CD4-positive, alpha-beta T cell treated with Interleukin-6 for 4 hours (primary cell): ENCODE results near the gene DDRGK1.
"Not testable (repeated sequence)": the region's sequence is repeated elsewhere in the genome, so short reads cannot be mapped to it uniquely, and the experiment has no call there.

Experiments
- DNase-seq: peaks from one replicate; pipeline ENCODE4 v3.0.0-alpha.2; 2020; ENCODE audit warnings: mixed read lengths

Gene DDRGK1

GRCh38 chr20:3163099-3164042, 41.1 kb downstream of the DDRGK1 start:
- no peak for DNase-seq

- no peak for DNase-seq
Measured at GRCh38 chr20:3162080-3162611, 42.3 kb downstream of the DDRGK1 start.

- DNase-seq, result no peak
Measured at GRCh38 chr20:3161316-3162079, 43.0 kb downstream of the DDRGK1 start.

DNA sequence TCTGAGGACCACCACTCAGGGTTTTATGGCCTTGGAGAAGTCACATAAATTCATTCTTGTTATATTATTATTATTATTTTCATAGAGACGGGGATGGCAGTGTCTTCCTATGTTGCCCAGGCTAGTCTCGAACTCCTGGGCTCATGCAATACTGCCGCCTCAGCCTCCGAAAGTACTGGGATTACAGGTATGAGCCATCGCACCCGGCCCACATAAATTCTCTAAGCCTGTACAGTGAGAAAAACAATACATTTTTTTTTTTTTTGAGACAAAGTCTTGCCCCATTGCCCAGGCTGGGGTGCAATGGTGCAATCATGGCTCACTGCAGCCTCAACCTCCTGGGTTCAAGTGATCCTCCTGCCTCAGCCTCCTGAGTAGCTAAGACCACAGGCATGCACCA, 44.1 kb downstream of the DDRGK1 start:
- DNase-seq, result no peak

DNA sequence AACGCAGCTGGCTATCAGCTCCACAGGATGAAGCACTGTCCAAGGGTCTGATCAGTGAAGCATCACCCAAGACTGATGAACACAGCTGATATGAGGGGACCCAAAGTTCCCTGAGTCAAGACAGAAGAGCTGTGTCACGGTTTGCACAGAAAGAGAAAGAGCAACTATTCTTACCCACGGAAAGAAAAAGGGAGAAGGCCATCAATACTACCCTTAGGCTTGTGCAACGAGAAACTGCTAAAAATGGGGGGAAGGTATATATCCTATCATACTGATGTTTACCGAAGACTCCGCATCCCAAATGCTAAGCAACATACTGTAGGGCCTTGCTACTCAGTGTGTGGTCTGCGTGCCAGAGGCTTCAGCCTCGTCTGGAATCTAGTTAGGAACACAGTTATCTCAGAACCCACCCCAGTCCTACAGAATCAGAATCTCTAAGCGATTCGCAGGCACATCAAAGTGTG, 45.5 kb downstream of the DDRGK1 start:
- DNase-seq, result no peak

- no peak for DNase-seq
Measured at GRCh38 chr20:3157817-3158216, 46.7 kb downstream of the DDRGK1 start.

GRCh38 chr20:3156811-3157619, 47.5 kb downstream of the DDRGK1 start:
- DNase-seq, result peak; percentile 26

GRCh38 chr20:3152057-3152644, 52.3 kb downstream of the DDRGK1 start:
- DNase-seq, result not testable (repeated sequence)

DNA sequence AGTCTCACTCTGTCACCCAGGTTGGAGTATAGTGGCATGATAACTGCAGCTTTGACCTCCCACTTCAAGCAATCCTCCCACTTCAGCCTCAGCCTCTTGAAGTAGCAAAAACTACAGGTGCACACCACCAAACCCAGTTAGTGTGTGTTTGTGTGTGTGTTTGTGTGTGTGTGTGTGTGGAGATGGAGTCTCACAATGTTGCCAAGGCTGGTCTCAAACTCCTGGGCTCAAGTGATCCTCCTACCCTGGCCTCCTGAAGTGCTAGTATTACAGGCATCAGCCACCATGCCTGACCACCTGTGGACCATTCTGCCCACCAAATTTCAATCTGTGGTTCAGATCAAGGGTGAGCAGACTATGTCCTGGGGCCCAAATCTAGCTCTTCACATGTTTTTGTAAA, 53.6 kb downstream of the DDRGK1 start:
- no peak for DNase-seq

- DNase-seq, result no peak
Measured at GRCh38 chr20:3146732-3147341, 57.6 kb downstream of the DDRGK1 start.

DNA sequence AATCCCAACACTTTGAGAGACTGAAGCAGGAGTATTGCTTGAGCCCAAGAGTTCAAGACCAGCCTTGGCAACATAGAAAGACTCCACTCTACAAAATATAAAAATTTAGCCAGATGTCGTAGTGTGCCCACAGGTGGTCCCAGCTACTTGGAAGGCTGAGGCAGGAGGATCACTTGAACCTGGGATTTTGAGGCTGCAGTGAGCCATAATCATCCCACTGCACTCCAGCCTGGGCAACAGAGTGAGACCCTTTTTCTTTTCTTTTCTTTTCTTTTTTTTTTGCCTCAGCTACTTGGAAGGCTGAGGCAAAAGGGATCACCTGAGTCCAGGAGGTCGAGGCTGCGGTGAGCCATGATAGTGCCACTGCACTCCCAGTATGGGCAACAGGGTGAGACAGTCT, 62.7 kb downstream of the DDRGK1 start:
- DNase-seq, result no peak
